ENCODE measurements around the gene ASMT. TPM values are rescaled to one million over a fixed set of nuclear protein-coding genes. Genes with fewer than 3 reads are reported as not detected.
"Not testable (repeated sequence)": the region's sequence is repeated elsewhere in the genome, so short reads cannot be mapped to it uniquely, and the experiment has no call there.

ASMT gene
- total RNA-seq, 2 experiments from 2014 or later: not detected

- no peak for DNase-seq
- Mint-ChIP-seq H3K27me3 (ENCODE audit: low read depth) (no peaks in the 10 kb centered on the region), H3K4me1 (ENCODE audit: low read depth) (peaks cover 2% of the 10 kb centered on the region), H3K4me3 (no peak overlapping the region), H3K36me3 (ENCODE audit: low read depth) (no peaks in the 10 kb centered on the region), H3K27ac (no peak overlapping the region), H3K9me3 (no peaks in the 10 kb centered on the region)
- CTCF ChIA-PET: no interaction called here
- intact Hi-C loops (cut with micrococcal nuclease): no loop called here
These were observed 14.4 kb downstream of the ASMT start for GRCh38 chrX:1629244-1629643.

DNA sequence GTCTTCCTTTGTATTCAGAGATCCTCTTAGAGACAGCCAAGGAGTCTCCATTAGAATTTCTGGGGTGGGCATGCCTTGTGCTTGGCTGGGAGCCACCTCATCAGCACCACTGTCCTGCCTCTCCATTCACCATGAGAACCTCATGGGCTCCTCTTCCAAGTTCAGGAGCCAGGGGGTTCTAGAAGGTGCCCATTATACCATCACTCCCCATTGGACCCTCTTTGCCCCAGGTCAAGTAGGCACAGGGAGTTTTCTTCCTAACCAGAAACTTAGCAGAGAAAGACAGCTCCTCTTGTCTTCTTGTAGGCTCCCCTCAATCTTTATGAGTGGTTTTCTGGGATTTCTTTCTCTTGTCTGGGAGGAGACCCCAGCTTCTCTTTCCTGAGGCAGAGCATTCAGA lies 31.1 kb downstream of the ASMT start:
- Mint-ChIP-seq H3K9me3 (peaks cover 7% of the 10 kb centered on the region), H3K4me3 (no peak overlapping the region), H3K27ac (no peak overlapping the region), H3K36me3 (ENCODE audit: low read depth) (no peaks in the 10 kb centered on the region), H3K4me1 (ENCODE audit: low read depth) (peaks cover 3% of the 10 kb centered on the region), H3K27me3 (ENCODE audit: low read depth) (no peaks in the 10 kb centered on the region)
- DNase-seq: no peak
- intact Hi-C loops (cut with micrococcal nuclease): no loop called here
- CTCF ChIA-PET: no interaction called here

DNA sequence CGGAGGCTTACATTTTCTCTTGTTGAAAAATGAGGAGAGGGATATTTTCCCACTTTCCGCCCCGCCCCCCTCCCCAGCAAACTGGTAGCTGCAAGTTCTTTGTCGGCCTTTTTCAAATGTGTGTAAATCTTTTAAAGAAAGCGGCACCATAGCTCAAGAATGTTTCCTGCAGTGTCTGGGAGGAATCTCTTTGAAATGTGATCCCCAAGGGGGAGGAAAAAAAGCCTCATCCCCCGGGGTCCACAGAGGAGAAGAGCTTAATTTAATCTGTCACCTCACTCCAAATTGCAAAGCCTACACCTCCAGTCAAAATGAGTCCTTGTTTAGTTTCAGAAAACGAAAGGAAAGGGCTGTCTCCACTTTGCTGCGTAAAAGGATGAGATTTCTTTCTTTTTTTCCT lies 34.8 kb downstream of the ASMT start:
- Mint-ChIP-seq H3K9me3 (peaks cover 7% of the 10 kb centered on the region), H3K27ac (no peak overlapping the region), H3K4me3 (no peak overlapping the region), H3K4me1 (ENCODE audit: low read depth) (peaks cover 5% of the 10 kb centered on the region), H3K36me3 (ENCODE audit: low read depth) (no peaks in the 10 kb centered on the region), H3K27me3 (ENCODE audit: low read depth) (no peaks in the 10 kb centered on the region)
- intact Hi-C loops (cut with micrococcal nuclease): loop anchor here (10.0 kb wide), 1 partner anchor 1165 kb away; no protein-coding TSS in a partner anchor
- CTCF ChIA-PET: no interaction called here
- DNase-seq: no peak

DNA sequence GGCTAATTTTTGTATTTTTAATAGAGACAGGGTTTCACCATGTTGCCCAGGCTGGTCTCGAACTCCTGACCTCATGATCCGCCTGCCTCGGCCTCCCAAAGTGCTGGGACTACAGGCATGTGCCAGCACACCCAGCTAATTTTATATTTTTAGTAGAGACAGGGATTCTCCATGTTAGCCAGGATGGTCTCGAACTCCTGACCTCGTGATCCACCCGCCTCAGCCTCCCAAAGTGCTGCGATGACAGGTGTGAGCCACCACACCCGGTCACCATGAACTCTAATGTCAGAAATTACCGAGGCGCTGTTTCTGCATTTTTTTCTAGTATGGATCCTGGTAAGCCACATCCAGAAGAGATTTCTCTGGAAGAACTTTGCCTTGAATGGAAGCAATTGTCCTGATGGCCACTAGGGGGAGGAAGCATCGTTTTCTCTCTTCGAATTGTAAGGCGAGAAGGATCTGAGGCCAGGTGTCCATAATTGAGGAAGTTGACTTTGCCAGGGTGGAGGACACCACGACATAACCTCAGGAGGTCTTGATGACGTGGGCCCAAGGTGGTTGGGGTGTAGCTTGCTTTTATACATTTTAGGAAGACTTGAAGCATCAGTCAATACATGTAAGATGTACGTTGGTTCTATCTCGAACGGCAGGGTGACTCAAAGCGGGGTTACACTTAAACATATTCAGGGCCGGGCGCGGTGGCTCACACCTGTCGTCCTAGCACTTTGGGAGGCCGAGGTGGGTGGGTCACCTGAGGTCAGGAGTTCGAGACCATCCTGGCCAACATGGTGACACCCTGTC lies 37.4 kb downstream of the ASMT start:
- H3K4me3 Mint-ChIP-seq; H3K27ac Mint-ChIP-seq; H3K36me3 Mint-ChIP-seq (ENCODE audit: low read depth); H3K27me3 Mint-ChIP-seq (ENCODE audit: low read depth); CTCF ChIA-PET; H3K9me3 Mint-ChIP-seq: not testable (repeated sequence)
- peak; percentile 56 for DNase-seq
- intact Hi-C loops (cut with micrococcal nuclease): loop anchor here (1.0 to 10.0 kb wide), 2 partner anchors 941 to 1163 kb away; no protein-coding TSS in a partner anchor
- peaks cover 10% of the 10 kb centered on the region for H3K4me1 Mint-ChIP-seq (ENCODE audit: low read depth)

GRCh38 chrX:1656379-1656778 lies 41.5 kb downstream of the ASMT start:
- intact Hi-C loops (cut with micrococcal nuclease): loop anchor here (2.0 to 10.0 kb wide), 2 partner anchors 450 to 1158 kb away; no protein-coding TSS in a partner anchor
- CTCF ChIA-PET: no interaction called here
- peaks cover 15% of the 10 kb centered on the region for H3K36me3 Mint-ChIP-seq (ENCODE audit: low read depth)
- no peaks in the 10 kb centered on the region for H3K27me3 Mint-ChIP-seq (ENCODE audit: low read depth)
- H3K27ac Mint-ChIP-seq: peak overlapping the region; percentile 99
- H3K9me3 Mint-ChIP-seq: no peaks in the 10 kb centered on the region
- peaks cover 33% of the 10 kb centered on the region for H3K4me1 Mint-ChIP-seq (ENCODE audit: low read depth)
- DNase-seq: no peak
- no peak overlapping the region for H3K4me3 Mint-ChIP-seq

DNA sequence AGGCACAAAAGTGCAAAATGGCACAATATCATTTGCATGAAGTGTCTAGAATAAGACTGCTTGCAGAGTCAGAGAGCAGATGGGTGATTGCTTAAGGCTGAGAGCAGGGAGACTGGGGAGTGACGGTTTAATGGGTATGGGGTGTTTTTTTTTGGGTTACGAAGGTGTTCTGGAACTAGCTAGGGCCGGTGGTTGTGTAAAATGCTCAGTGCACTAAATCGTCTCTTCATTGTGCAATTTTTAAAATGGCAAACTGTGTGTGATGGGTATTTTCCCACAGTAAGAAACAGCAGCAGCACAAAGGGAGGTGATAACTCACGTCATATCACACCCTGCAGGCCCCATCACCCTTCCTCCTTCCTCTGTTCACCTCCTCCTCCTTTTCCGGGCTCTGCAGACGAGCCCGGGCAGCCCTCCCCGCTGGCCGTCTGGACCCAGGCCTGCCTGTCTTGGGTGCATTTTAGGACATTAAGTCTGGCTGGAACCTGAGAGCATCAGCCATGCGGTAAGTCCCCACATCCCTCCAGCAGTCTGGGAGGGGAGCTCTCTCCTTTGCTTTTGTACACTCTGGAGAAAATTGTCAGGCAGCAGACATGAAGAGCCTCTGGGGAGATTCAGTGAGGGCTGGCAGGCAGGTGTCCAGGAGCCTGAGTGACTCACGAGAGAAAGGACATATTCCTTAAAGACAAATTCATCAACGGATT lies 42.7 kb downstream of the ASMT start:
- no peaks in the 10 kb centered on the region for H3K9me3 Mint-ChIP-seq
- intact Hi-C loops (cut with micrococcal nuclease): loop anchor here (1.0 to 10.0 kb wide), 7 partner anchors 120 to 1157 kb away; partner anchors contain the start of gene P2RY8
- peaks cover 19% of the 10 kb centered on the region for H3K36me3 Mint-ChIP-seq (ENCODE audit: low read depth)
- CTCF ChIA-PET: no interaction called here
- peak; percentile 87 for DNase-seq
- H3K4me1 Mint-ChIP-seq (ENCODE audit: low read depth): peaks cover 37% of the 10 kb centered on the region
- peak overlapping the region; percentile 99 for H3K4me3 Mint-ChIP-seq
- H3K27me3 Mint-ChIP-seq (ENCODE audit: low read depth): no peaks in the 10 kb centered on the region
- peak overlapping the region; percentile 99 for H3K27ac Mint-ChIP-seq

GRCh38 chrX:1658071-1658491 lies 43.2 kb downstream of the ASMT start:
- peak; percentile 37 for DNase-seq
- Mint-ChIP-seq H3K36me3 (ENCODE audit: low read depth) (peaks cover 20% of the 10 kb centered on the region), H3K4me1 (ENCODE audit: low read depth) (peaks cover 40% of the 10 kb centered on the region), H3K27me3 (ENCODE audit: low read depth) (no peaks in the 10 kb centered on the region), H3K27ac (peak overlapping the region; percentile 99), H3K9me3 (no peaks in the 10 kb centered on the region), H3K4me3 (peak overlapping the region; percentile 99)
- intact Hi-C loops (cut with micrococcal nuclease): loop anchor here (10.0 kb wide), 1 partner anchor 1157 kb away; no protein-coding TSS in a partner anchor
- CTCF ChIA-PET: no interaction called here

- Mint-ChIP-seq H3K4me3 (peak overlapping the region; percentile 99), H3K27me3 (ENCODE audit: low read depth) (no peaks in the 10 kb centered on the region), H3K9me3 (no peaks in the 10 kb centered on the region), H3K4me1 (ENCODE audit: low read depth) (peaks cover 53% of the 10 kb centered on the region), H3K27ac (peak overlapping the region; percentile 99), H3K36me3 (ENCODE audit: low read depth) (peaks cover 26% of the 10 kb centered on the region)
- intact Hi-C loops (cut with micrococcal nuclease): loop anchor here (5.0 to 10.0 kb wide), 3 partner anchors 413 to 1307 kb away; no protein-coding TSS in a partner anchor
- CTCF ChIA-PET: no interaction called here
- DNase-seq: no peak
These were observed 45.0 kb downstream of the ASMT start for GRCh38 chrX:1659664-1660461.

DNA sequence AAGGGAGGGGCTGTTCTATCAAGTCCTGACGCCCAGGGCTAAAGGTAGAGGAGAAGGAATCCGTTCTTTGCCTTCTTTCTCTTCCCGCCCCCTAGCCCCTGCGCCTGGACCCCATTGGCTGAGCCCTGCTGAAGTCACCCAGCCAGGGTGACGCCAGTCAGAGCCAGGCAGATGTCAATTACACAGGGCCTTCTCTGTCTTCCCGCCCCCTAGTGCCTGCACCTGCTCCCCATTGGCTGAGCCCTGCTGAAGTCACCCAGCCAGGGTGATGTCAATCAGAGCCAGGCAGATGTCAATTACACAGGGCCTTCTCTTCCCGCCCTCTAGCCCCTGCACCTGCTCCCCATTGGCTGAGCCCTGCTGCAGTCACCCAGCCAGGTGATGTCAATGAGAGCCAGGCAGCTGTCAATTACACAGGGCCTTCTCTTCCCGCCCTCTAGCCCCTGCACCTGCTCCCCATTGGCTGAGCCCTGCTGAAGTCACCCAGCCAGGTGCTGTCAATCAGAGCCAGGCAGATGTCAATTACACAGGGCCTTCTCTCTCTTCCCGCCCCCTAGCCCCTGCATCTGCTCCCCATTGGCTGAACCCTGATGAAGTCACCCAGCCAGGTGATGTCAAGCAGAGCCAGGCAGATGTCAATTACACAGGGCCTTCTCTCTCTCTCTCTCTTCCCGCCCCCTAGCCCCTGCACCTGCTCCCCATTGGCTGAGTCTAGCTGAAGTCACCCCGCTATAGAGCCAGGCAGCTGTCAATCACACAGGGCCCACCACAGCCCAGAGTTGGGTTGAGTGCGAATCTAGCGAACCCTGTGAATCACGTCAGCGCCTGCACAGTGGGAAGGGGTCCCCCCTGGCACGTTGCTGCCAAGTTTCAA lies 46.4 kb downstream of the ASMT start:
- peaks cover 35% of the 10 kb centered on the region for H3K36me3 Mint-ChIP-seq (ENCODE audit: low read depth)
- intact Hi-C loops (cut with micrococcal nuclease): loop anchor here (1.0 to 5.0 kb wide), 9 partner anchors 18 to 1306 kb away; partner anchors contain the start of genes AKAP17A and SLC25A6
- peak; percentile 99 for DNase-seq
- no peaks in the 10 kb centered on the region for H3K9me3 Mint-ChIP-seq
- CTCF ChIA-PET: no interaction called here
- H3K4me3 Mint-ChIP-seq: peak overlapping the region; percentile 81
- H3K27me3 Mint-ChIP-seq (ENCODE audit: low read depth): no peaks in the 10 kb centered on the region
- H3K4me1 Mint-ChIP-seq (ENCODE audit: low read depth): peaks cover 56% of the 10 kb centered on the region
- peak overlapping the region; percentile 92 for H3K27ac Mint-ChIP-seq

DNA sequence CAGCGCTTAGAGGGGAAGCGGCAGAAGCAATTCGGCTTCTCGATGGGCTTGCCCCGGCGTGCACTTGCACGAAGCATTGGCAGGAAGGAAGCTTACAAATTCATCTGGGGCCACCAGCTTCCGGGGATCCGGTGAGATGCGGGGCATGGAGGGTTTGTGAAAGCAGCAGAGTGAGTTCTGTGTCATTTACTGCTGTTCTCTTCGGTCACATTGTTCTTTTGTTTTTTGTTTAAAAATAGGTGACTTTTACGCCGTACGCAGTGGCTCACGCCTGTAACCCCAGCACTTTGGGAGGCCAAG lies 47.0 kb downstream of the ASMT start:
- H3K36me3 Mint-ChIP-seq (ENCODE audit: low read depth): peaks cover 40% of the 10 kb centered on the region
- no peak for DNase-seq
- no peaks in the 10 kb centered on the region for H3K9me3 Mint-ChIP-seq
- no peaks in the 10 kb centered on the region for H3K27me3 Mint-ChIP-seq (ENCODE audit: low read depth)
- peak overlapping the region; percentile 81 for H3K4me3 Mint-ChIP-seq
- intact Hi-C loops (cut with micrococcal nuclease): loop anchor here (1.0 to 5.0 kb wide), 9 partner anchors 17 to 1305 kb away; partner anchors contain the start of genes AKAP17A and SLC25A6
- peak overlapping the region; percentile 92 for H3K27ac Mint-ChIP-seq
- CTCF ChIA-PET: no interaction called here
- peaks cover 55% of the 10 kb centered on the region for H3K4me1 Mint-ChIP-seq (ENCODE audit: low read depth)

GRCh38 chrX:1667566-1667965 lies 52.7 kb downstream of the ASMT start:
- H3K4me3 Mint-ChIP-seq: no peak overlapping the region
- H3K4me1 Mint-ChIP-seq (ENCODE audit: low read depth): peaks cover 24% of the 10 kb centered on the region
- intact Hi-C loops (cut with micrococcal nuclease): no loop called here
- peaks cover 34% of the 10 kb centered on the region for H3K36me3 Mint-ChIP-seq (ENCODE audit: low read depth)
- CTCF ChIA-PET: no interaction called here
- no peaks in the 10 kb centered on the region for H3K9me3 Mint-ChIP-seq
- no peaks in the 10 kb centered on the region for H3K27me3 Mint-ChIP-seq (ENCODE audit: low read depth)
- DNase-seq: no peak
- no peak overlapping the region for H3K27ac Mint-ChIP-seq
